ENCODE results near the gene SRGAP2.
"Not testable (repeated sequence)": the region's sequence is repeated elsewhere in the genome, so short reads cannot be mapped to it uniquely, and the experiment has no call there.

The SRGAP2 gene

DNA sequence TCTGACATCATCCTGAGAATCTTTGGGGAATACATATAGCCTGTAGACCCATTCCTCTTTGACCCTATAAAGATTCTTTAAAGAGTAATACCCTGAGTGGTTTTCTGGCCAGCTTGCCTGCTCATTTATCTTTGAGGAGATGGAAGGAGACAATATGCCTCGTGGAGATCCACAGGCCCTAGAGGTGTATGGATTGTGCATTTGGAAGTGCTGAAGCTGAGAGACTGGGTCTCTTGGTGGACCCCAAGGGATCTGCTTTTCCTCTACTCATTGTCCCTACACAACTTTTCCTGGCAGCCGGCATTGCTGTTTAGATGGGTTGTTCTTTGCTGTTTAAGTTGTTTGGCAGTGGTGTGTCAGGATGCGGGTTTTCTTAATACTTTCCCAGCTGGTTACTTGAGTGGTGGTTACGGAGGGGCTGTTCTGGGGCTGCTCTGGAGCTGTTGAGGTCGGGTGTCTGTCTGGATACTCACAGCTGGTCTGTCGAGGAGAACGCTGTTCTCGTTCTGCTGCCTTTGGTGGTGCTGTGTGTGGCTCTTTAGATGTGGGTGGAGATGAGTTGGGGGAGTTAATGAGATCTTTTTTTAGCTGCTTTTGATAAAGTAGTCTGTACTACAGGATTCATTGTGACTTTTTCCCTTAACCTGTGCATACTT is 49.5 kb downstream of the SRGAP2 start:
- FAIRE-seq, result not testable (repeated sequence)

Data from A204.1 (cell line).